Measurements from ENCODE around the gene POU4F1. TPM values are rescaled to one million over a fixed set of nuclear protein-coding genes. Genes with fewer than 3 reads are reported as not detected.

The POU4F1 gene
- total and polyA plus RNA-seq, 7 donors, result 0.07 TPM; not detected in 6

GRCh38 chr13:78607409-78608251, 4.3 kb upstream of the POU4F1 start:
- WGBS, 2 donors, result 7 to 16% methylated on average over 42 of the region's 42 CpGs

GRCh38 chr13:78606471-78607408, 3.4 kb upstream of the POU4F1 start:
- Histone ChIP-seq H3K9me3 (no peaks in the 10 kb centered on the region), H3K4me1 (peaks cover 0 to 49% (median 42%) of the 10 kb centered on the region in 4 donors), H3K36me3 (no peaks in the 10 kb centered on the region), H3K4me3 (no peak overlapping the region), H3K27me3 (peaks cover 52 to 94% (median 83%) of the 10 kb centered on the region in 3 donors), H3K27ac (no peak overlapping the region)
- TF ChIP-seq POLR2A (IDR thresholded peaks at IDR 0.05) (no peak), CTCF (IDR thresholded peaks at IDR 0.05) (no peak), POLR2AphosphoS5 (IDR thresholded peaks at IDR 0.05) (no peak), EP300 (IDR thresholded peaks at IDR 0.05) (no peak)
- intact Hi-C loops (cut with DNase I), result loop anchor here (5.0 kb wide), 1 partner anchor 51 kb away; the partner anchor contains the start of gene OBI1
- no peak for DNase-seq
- WGBS, 2 donors, result 10 to 13% methylated on average over 30 of the region's 30 CpGs

More at GRCh38 chr13:78607409-78608251, 4.3 kb upstream of the POU4F1 start:
- Histone ChIP-seq H3K36me3 (no peaks in the 10 kb centered on the region), H3K4me3 (no peak overlapping the region), H3K4me1 (peaks cover 0 to 45% (median 37%) of the 10 kb centered on the region in 4 donors), H3K27me3 (peaks cover 47 to 93% (median 78%) of the 10 kb centered on the region in 3 donors), H3K27ac (no peak overlapping the region), H3K9me3 (no peaks in the 10 kb centered on the region)
- intact Hi-C loops (cut with DNase I), result loop anchor here (5.0 kb wide), 1 partner anchor 50 kb away; the partner anchor contains the start of gene OBI1
- no peak for DNase-seq
- TF ChIP-seq CTCF (IDR thresholded peaks at IDR 0.05), result no peak
- TF ChIP-seq POLR2A (IDR thresholded peaks at IDR 0.05), result no peak
- TF ChIP-seq POLR2AphosphoS5 (IDR thresholded peaks at IDR 0.05), result no peak
- TF ChIP-seq EP300 (IDR thresholded peaks at IDR 0.05), result no peak

- no peak for DNase-seq
- Histone ChIP-seq H3K36me3 (no peaks in the 10 kb centered on the region), H3K4me3 (no peak overlapping the region), H3K9me3 (no peaks in the 10 kb centered on the region), H3K27ac (no peak overlapping the region), H3K4me1 (peaks cover 0 to 56% (median 50%) of the 10 kb centered on the region in 4 donors), H3K27me3 (peaks cover 65 to 97% (median 95%) of the 10 kb centered on the region in 3 donors)
- TF ChIP-seq POLR2A (IDR thresholded peaks at IDR 0.05), result no peak
- no peak for TF ChIP-seq CTCF (IDR thresholded peaks at IDR 0.05)
- TF ChIP-seq EP300 (IDR thresholded peaks at IDR 0.05), result no peak
- TF ChIP-seq POLR2AphosphoS5 (IDR thresholded peaks at IDR 0.05), result no peak
- 6% methylated on average over 20 of the region's 20 CpGs for WGBS, 2 donors
- intact Hi-C loops (cut with DNase I), result loop anchor here (5.0 kb wide), 1 partner anchor 52 kb away; the partner anchor contains the start of gene OBI1
Observed at GRCh38 chr13:78604782-78605611, 1.6 kb upstream of the POU4F1 start.

Measured in sigmoid colon (tissue), 7 donors.